Left forelimb (tissue), 1 donor: ENCODE measurements around the gene NDC80.
A peak's percentile ranks its signal among the peaks of the same experiment; 100 is the strongest.
"Not testable (repeated sequence)": the region's sequence is repeated elsewhere in the genome, so short reads cannot be mapped to it uniquely, and the experiment has no call there.

Experiments used
- DNase-seq: peaks from one replicate; pipeline ENCODE4 v3.0.0-alpha.2; 2018; ENCODE audit warnings: low spot score

The NDC80 gene

DNA sequence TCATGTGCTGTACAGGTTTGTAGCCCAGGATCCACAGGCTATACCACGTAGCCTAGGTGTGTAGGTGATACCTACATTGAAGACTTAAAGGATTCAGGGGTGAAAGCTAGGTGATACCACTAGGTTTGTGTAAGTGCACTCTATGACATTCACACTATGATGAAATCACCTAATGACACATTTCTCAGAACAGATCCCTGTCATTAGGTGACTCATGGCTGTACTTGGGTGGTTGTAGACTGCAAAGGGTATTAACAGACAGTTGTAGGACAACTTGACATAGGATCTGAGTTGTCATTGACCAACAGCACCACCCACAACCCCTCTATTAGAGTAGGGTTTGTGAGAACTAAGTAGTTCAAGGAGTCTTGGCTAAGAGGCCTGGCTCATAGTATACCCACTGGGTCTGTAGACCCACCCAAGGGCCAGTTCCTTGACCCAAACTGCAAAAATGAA, 56.5 kb downstream of the NDC80 start:
- no peak for DNase-seq

DNA sequence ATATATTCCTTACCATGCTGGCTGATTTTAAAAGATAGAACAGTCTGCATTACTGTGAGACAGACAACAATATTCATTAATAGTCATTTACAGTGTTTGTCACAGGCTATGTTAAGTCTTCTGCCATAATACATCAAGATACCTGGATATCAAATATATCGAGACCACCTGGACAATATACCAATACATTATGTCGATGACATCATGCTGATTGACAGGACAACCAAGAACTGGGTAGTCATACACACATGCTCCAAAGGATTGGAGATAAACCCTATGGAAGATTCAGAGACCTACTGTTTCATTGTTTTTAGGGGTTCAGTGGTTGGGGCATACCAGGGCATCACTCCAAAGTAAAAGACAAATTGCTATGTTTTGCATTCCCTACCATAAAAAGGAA, 57.6 kb downstream of the NDC80 start:
- no peak for DNase-seq

DNA sequence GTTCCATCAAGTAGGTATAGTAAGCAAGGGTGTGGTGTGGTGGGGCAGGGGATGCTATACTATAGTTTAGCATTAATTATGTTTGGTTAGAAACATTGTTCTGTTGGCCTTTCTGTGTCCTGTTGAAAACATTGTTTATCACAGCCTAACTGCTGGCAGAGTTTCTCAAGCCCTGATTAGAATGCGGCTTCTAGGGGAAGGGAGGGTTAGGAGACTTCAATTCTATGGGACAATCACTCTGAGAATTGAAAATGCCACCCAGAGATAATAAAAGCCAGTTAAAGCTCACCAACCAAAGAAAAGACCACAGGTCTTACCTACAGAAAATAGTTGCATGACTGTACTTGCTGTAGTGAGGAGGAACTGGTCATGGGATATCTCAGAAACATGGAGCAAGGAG, 64.2 kb downstream of the NDC80 start:
- DNase-seq: no peak

DNA sequence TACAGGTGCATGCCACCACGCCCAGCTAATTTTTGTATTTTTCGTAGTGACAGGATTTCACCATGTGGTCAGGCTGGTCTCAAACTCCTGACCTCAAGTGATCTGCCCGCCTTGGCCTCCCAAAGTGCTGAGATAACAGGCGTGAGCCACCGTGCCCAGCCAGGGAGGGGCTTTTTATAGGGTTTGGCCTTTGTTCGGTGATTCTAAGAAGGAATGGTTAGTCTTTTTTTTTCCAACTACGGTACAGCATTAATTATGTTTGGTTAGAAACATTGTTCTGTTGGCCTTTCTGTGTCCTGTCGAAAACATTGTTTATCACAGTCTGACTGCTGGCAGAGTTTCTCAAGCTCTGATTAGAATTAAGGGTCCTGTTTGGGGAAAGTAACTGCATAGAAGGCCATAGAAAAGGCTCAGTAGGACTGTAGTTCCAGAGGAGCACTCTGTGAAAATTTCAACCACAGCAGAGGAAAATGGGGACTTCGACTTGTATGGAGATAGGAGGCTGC, 64.8 kb downstream of the NDC80 start:
- no peak for DNase-seq

DNA sequence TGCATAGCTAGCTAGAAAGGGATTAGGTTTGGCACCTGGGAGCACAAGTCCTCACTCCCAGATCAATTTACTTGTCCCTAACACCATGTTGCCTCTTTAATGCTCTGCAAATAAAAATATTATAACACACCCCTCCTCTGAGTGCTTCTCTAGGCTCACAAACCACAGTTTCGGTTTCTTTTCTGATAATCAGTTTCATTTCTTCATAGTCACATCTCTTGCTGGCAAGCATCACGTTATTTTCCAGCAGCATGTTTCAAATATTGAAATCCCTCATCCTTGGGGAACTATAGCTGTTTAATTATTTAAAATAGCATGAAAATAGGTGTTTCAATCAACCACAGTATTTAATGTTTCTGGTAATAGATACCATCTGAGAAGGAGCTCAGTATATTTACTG, 70.3 kb downstream of the NDC80 start:
- DNase-seq: no peak

DNA sequence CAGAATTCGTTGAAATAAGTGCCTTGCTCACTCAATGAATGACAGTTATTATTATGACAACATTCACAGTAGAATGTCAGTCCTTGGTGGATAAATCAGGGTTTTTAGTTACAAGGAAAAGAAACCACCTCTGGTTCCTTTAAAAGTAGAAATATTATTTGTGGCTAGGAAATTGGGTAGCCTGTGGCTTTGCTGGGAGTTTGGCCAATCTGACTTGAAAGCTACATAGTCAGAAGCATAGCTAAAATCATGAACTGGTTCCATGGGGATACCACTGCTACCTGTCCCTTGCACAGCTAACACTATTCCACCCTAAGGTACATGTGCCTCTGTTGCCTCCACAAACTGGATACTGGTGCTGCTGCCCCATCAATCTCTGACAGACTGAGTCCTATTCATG, 71.4 kb downstream of the NDC80 start:
- no peak for DNase-seq

DNA sequence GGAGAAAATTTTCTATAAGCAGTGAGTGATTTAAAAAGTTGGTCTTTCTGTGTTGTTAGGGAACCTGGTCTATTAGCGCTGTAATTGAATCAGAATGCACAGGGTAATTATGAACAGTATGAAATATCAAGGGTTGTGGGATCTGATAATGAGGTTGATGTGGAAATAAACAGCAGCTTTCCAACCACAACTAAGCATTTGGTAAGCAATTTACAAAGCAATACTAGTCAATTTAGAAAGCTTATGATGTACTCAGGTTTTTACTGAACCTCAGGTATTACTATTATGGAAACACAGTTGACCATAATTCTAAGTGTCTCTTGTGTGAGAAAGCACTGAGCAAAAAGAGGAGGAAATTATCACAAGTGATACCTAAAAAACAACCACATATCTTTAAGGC, 73.2 kb downstream of the NDC80 start:
- DNase-seq: no peak

DNA sequence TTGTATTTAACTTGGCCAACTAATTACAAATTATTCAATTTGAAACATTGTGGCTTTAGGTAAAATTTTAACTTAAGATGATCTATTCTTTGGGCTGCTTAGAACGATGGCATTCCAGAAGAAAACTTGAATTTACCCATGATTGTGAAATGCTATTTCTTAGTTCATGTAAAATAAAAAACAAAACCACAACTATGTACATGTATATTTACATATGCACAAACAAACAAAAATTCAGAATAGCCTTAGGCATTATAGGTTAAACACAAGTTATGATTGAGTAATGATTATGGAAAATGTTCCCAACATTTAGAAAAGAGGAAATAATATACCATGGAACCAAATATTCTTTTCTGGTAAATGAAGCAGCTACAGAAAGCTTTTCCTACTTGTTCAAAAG, 80.6 kb downstream of the NDC80 start:
- no peak for DNase-seq

DNA sequence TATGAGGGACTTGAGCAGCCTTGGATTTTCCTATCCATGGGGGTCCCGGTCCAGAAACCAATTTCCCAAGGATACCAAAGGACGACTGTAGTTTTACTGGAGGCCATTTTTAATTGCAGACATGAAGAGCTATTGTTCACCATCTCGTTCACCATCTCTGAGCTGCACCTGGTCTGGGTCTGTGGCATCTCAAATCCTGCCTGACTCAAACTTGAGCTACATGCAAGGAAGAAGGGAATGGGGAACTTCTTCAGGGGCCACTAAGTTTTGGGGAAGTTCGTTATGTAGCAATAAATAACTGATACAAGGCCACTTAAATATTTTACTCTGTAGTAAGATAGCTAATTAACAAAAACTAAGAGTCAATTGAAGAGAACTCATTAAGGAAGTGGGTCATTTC, 82.1 kb downstream of the NDC80 start:
- no peak for DNase-seq

DNA sequence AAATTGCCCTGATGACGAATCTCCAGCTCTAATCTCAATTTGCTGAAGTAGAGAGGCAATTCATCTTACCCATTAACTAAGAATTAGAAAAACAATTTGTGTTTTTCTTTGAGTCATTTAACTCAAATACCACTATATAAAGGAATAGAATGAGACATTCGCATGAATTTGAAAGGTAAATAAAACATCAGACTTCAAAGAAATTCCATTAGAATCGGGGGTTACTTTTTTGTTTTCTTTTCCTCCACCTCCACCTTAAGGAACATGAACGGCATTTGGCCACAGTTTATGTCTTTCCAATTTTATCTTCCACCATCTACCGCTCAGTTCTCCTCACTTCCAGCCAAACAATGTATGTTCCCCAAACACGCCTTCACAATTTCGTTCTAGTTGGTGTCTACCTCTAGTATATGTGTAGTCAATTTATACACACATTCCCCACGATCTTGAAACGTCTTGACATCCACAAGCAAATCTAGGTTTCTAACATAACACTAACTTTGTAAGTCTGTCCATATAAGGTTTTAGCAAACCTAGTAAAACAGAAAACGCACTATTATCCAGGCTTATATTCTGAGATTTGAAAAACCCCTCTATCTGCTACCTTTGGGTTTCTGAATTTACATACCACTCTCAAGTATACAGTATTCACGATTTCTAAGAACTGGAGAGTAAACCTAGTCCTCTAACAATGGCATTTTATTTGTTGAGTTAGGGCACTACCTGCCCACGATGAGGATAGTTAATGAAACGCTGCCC, 83.0 kb downstream of the NDC80 start:
- DNase-seq: no peak

DNA sequence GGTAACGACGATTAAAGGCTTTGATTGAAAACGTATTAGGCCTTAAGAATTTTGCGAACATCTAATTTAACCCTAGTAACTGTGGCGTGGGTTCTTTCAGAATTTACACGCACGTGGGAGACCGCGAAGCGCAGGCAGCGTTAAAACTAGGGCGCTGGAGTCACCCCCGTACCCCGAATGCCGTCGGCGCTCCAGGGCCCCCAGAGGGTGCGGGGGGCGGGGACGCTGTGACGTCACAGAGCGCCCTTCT, 83.5 kb downstream of the NDC80 start:
- DNase-seq: no peak

DNA sequence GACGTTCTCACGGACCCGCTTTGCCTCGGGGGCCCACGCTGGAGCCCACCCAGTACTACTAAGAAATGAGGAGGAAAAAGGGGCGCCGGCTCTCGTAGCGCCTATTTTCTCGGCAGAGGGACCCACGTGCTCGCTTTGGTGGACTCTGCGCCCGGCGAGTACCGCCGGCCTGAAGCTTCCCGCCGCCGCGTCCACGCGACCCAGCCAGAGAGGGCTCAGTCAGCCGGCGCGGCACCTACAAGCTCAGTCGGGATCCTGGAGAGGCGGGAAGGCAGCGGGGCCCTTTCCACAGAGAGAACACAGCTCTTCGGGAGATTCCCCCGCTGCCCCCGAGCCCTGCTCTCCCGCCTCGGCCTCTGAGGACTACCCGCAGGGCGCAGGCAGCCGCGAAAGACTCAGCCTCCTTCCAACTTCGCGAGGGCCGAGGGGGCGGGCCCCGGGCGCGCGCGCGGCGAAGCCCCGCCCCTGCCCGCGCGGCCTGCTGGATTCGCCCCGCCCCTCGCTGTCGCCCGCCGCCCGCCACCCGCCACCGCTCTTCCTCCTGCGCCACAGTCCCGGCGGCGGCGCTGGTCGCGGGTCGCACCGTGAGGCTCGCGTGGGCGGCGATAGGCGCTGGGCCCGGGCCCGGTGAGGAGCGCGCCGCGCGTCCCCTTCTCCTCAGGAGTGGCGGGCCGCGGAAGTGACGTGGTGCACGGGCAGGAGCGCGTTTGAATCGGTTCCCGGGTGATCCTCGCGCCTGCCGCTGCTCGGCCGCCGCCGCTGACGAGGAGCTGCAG, 84.0 kb downstream of the NDC80 start, which contains the start of gene SMCHD1:
Gene SMCHD1, plus strand, starts transcription at position 549 of the 776 bp plus-strand sequence. CDS start 350 bp downstream, outside the sequence.
- peak; percentile 93 for DNase-seq

DNA sequence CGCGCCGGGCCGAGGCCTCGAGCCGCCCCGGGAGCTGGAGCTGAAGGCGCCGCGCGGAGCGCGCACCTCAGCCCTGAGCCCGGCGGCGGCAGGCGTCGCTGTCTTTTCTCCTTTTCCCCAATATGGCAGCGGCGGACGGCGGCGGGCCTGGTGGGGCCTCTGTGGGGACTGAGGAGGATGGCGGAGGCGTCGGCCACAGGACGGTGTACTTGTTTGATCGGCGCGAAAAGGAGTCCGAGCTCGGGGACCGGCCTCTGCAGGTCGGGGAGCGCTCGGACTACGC, 84.5 kb downstream of the NDC80 start:
- no peak for DNase-seq

DNA sequence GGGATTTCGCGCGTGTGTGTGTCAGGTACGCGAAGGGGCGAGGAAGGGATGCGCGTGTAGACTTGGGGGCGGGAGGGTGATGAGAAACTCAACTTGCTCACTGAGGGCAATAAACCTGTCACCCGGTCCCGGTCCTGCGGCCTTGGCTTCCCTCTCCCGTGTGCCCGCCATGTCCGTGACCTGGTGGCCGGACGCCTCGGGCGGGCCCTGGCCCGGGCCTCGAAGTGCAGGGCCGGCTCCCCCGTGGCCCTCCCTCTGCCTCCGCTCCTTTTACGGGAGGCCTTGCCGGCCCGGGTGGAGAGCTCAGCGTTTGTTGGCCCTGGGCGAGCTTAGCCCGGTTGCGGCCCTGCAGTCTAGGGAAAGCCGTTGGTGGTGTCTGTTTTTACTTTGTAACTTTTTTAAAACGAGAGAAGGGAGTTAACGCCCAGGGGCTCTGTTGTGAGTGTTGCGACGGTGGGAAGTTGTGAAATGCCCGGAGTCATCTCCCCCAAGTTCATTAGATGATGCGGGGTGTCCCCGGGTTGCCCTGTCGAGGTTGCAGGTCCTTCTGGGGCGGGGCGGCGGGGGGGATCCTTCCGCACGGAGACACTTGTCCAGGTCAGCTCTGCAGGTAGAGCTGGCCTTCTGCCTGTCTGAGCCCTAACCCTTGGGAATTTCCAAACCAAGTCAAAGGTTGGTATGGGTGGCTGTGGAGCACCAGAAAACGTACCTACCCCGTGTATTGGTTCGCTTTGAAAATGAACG, 85.1 kb downstream of the NDC80 start:
- DNase-seq: no peak

DNA sequence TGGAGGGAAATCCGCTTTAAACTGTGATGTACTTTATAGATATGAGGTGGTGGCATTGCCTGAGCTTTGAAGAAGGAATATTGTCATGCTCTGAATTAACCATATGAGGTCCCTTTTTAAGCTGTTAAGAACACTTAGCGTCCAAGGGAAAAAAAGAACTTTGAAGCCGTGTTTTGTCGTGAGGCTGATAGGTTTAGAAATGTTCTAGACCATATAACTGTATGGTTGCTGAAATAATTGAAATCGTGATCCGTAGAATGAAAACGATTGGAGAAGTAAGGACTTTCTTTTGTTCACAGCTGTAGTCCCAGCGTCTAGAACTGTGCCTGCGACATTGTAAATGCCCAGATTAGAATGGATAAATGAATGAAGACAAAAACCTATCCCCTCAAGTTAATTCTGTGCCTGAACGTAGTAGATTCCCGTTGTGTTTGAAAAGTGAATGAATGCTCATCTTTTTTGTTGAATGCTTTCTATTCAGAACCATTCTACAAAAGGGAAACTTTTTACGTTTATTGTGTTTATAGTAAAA, 85.7 kb downstream of the NDC80 start:
- DNase-seq: no peak

DNA sequence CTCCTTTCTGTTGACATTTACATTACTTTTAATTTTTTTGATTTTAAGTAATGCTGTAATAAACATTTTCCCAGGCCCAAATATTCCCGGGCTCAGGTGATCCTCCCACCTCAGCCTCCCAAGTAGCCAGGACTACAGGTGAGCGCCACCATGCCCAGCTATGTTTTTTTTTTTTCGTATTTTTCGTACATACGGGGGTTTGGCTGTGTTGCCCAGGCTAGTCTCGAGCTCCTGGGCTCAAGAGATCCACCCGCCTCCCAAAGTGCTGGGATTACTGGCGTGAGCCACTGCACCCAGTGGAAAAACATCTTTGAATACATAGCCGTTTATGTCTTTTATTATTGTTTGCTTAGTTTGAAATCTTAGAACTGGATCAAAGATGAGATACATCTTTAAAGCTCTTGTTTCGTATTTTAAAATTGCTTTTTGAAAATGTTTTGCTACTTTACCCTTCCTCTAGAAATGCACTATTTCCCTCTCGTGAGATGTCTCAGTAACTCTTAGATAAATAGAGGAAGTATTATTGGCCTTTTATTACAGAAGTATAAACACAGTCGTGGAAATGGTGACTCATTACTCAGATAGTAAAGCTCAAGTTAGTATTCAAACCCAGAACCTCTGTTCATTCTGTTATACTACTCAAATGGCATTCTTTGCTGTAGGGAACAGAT, 86.6 kb downstream of the NDC80 start:
- no peak for DNase-seq

DNA sequence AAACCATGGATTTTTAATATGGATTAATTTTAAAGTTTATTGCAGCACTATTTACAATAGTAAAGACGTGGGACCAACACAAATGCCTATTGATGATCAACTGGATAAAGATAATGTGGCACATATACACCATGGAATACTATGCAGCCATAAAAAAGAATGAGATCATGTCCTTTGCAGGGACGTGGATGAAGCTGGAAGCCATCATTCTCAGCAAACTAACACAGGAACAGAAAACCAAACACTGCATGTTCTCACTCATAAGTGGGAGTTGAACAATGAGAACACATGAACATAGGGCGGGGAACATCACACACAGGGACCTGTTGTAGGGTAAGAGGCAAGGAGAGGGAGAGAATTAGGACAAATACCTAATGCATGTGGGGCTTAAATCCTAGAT, 89.5 kb downstream of the NDC80 start:
- not testable (repeated sequence) for DNase-seq

DNA sequence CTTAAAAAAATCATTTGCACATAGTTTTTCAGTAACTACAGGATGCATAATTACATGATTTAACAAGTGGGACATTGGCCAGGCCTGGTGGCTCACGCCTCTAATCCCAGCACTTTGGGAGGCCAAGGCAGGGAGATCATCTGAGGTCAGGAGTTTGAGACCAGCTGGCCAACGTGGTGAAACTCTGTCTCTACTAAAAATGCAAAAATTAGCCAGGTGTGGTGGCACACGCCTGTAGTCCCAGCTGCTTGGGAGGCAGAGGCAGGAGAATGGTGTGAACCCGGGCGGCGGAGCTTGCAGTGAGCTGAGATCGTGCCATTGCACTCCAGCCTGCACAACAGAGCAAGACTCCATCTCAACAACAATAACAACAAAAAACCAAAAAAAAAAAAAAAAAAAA, 90.9 kb downstream of the NDC80 start:
- not testable (repeated sequence) for DNase-seq

DNA sequence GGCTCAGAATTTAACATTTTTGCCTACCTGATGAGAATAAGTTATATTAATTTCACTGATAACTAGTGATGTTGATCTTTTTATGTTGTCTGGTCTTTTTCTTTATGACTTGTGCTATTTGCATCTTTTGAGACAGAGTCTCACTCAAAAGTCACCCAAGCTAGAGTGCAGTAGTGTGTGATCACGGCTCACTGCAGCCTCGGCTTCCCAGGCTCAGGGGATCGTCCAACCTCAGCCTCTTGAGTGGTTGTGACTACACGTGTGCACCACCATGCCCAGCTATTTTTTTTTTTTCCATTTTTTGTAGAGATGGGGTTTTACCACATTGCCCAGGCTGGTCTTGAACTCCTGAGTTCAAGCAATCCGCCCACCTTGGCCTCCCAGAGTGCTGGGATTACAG, 91.6 kb downstream of the NDC80 start:
- no peak for DNase-seq
